Nephron (organoid): ENCODE measurements around the gene SLCO2B1.

ENCODE experiments used
- H3K27ac Mint-ChIP-seq, 3 experiments: 2 replicates each; pipeline ENCODE4 v1.8.0; 2020; ENCODE audit warnings: mixed read lengths in 3 of 3, mild to moderate bottlenecking in 2 of 3, moderate library complexity in 1 of 3
- H3K27me3 Mint-ChIP-seq: 2 replicates; pipeline ENCODE4 v1.8.0; 2021; ENCODE audit warnings: low read depth, mild to moderate bottlenecking, moderate library complexity, mixed read lengths
- H3K36me3 Mint-ChIP-seq: 2 replicates; pipeline ENCODE4 v1.8.0; 2020; ENCODE audit warnings: low read depth, mixed read lengths
- H3K4me1 Mint-ChIP-seq: 2 replicates; pipeline ENCODE4 v1.8.0; 2020; ENCODE audit warnings: mixed read lengths
- H3K4me3 Mint-ChIP-seq, 3 experiments: 2 replicates each; pipeline ENCODE4 v1.8.0; 2020; ENCODE audit warnings: mild to moderate bottlenecking in 3 of 3, mixed read lengths in 3 of 3, moderate library complexity in 2 of 3
- H3K9me3 Mint-ChIP-seq: 2 replicates; pipeline ENCODE4 v1.8.0; 2020; ENCODE audit warnings: mixed read lengths
- CTCF ChIP-seq, 3 experiments: fragments of 200-600 bp; sonication (generic); IDR thresholded peaks; one replicate each; pipeline ENCODE4 v1.5.0; 2021; ENCODE audit warnings: antibody characterized with exemption in 3 of 3; ENCODE audit not compliant: unreplicated experiment in 3 of 3

SLCO2B1 gene

GRCh38 chr11:75107187-75107586, 43.7 kb upstream of the SLCO2B1 start:
- peaks cover 11% of the 10 kb centered on the region for H3K27me3 Mint-ChIP-seq
- TF ChIP-seq CTCF (IDR thresholded peaks at IDR 0.05; ENCODE audit: unreplicated experiment in 3 of 3), result no peak
- no peaks in the 10 kb centered on the region for H3K36me3 Mint-ChIP-seq
- H3K4me3 Mint-ChIP-seq, result no peak overlapping the region
- H3K9me3 Mint-ChIP-seq, result peaks cover 10% of the 10 kb centered on the region
- H3K27ac Mint-ChIP-seq, result no peak overlapping the region
- H3K4me1 Mint-ChIP-seq, result no peaks in the 10 kb centered on the region

- TF ChIP-seq CTCF (IDR thresholded peaks at IDR 0.05; ENCODE audit: unreplicated experiment in 3 of 3), result no peak
- Mint-ChIP-seq H3K27me3 (no peaks in the 10 kb centered on the region), H3K4me1 (no peaks in the 10 kb centered on the region), H3K4me3 (no peak overlapping the region), H3K36me3 (no peaks in the 10 kb centered on the region), H3K27ac (no peak overlapping the region), H3K9me3 (peaks cover 38% of the 10 kb centered on the region)
These were observed 38.7 kb upstream of the SLCO2B1 start for GRCh38 chr11:75112200-75112599.

GRCh38 chr11:75113030-75113429, 37.9 kb upstream of the SLCO2B1 start:
- Mint-ChIP-seq H3K27ac (no peak overlapping the region), H3K9me3 (peaks cover 38% of the 10 kb centered on the region), H3K36me3 (no peaks in the 10 kb centered on the region), H3K4me1 (no peaks in the 10 kb centered on the region), H3K4me3 (no peak overlapping the region), H3K27me3 (no peaks in the 10 kb centered on the region)
- TF ChIP-seq CTCF (IDR thresholded peaks at IDR 0.05; ENCODE audit: unreplicated experiment in 3 of 3), result no peak

- Mint-ChIP-seq H3K36me3 (no peaks in the 10 kb centered on the region), H3K27ac (no peak overlapping the region), H3K27me3 (no peaks in the 10 kb centered on the region), H3K9me3 (peaks cover 45% of the 10 kb centered on the region), H3K4me1 (no peaks in the 10 kb centered on the region), H3K4me3 (no peak overlapping the region)
- no peak for TF ChIP-seq CTCF (IDR thresholded peaks at IDR 0.05; ENCODE audit: unreplicated experiment in 3 of 3)
These were observed 36.4 kb upstream of the SLCO2B1 start for GRCh38 chr11:75114465-75114864.

- Mint-ChIP-seq H3K4me1 (no peaks in the 10 kb centered on the region), H3K4me3 (no peak overlapping the region), H3K9me3 (peaks cover 27% of the 10 kb centered on the region), H3K27ac (no peak overlapping the region), H3K27me3 (peaks cover 5% of the 10 kb centered on the region), H3K36me3 (no peaks in the 10 kb centered on the region)
- no peak for TF ChIP-seq CTCF (IDR thresholded peaks at IDR 0.05; ENCODE audit: unreplicated experiment in 3 of 3)
These were observed 32.3 kb upstream of the SLCO2B1 start for GRCh38 chr11:75118577-75118976.

GRCh38 chr11:75126564-75126963, 24.3 kb upstream of the SLCO2B1 start:
- peaks cover 8% of the 10 kb centered on the region for H3K9me3 Mint-ChIP-seq

More at GRCh38 chr11:75126564-75126963, 24.3 kb upstream of the SLCO2B1 start:
- H3K4me3 Mint-ChIP-seq, result no peak overlapping the region
- no peaks in the 10 kb centered on the region for H3K4me1 Mint-ChIP-seq
- no peak for TF ChIP-seq CTCF (IDR thresholded peaks at IDR 0.05; ENCODE audit: unreplicated experiment in 3 of 3)
- H3K36me3 Mint-ChIP-seq, result no peaks in the 10 kb centered on the region
- H3K27me3 Mint-ChIP-seq, result peaks cover 5% of the 10 kb centered on the region
- no peak overlapping the region for H3K27ac Mint-ChIP-seq
